KMS-11 (cell line): ENCODE measurements around the gene MYH10.

Source experiments
- H2AFZ ChIP-seq: fragments of 200-600 bp; sonication (generic); 2 replicates; pipeline ENCODE4 v1.6.1; 2016; ENCODE audit warnings: antibody characterized with exemption, mixed run types, low read depth
- H3K27ac ChIP-seq: fragments of 200-600 bp; sonication (generic); 2 replicates; pipeline ENCODE4 v1.6.1; 2016; ENCODE audit warnings: mild to moderate bottlenecking, mixed run types
- H3K27me3 ChIP-seq: fragments of 200-600 bp; sonication (generic); 2 replicates; pipeline ENCODE4 v1.6.1; 2017; ENCODE audit warnings: mild to moderate bottlenecking, low read depth, mixed run types, moderate library complexity; ENCODE audit not compliant: insufficient read depth
- H3K36me3 ChIP-seq: fragments of 200-600 bp; sonication (generic); 2 replicates; pipeline ENCODE4 v1.6.1; 2017; ENCODE audit warnings: mild to moderate bottlenecking, mixed run types; ENCODE audit not compliant: insufficient read depth
- H3K4me1 ChIP-seq: fragments of 200-600 bp; sonication (generic); 2 replicates; pipeline ENCODE4 v1.6.1; 2016; ENCODE audit warnings: mild to moderate bottlenecking, low read depth, mixed run types; ENCODE audit not compliant: poor library complexity, severe bottlenecking
- H3K4me2 ChIP-seq: fragments of 200-600 bp; sonication (generic); 2 replicates; pipeline ENCODE4 v1.7.0; 2016; ENCODE audit warnings: mild to moderate bottlenecking, mixed run types
- H3K4me3 ChIP-seq: fragments of 200-600 bp; sonication (generic); IDR thresholded peaks from 2 replicates; pipeline ENCODE4 v1.6.1; 2017; ENCODE audit warnings: low read depth, low read length, mixed read lengths; ENCODE audit not compliant: insufficient read depth
- H3K79me2 ChIP-seq: fragments of 200-600 bp; sonication (generic); 2 replicates; pipeline ENCODE4 v1.6.1; 2016; ENCODE audit warnings: low read depth, mixed run types; ENCODE audit not compliant: insufficient read depth
- H3K9ac ChIP-seq: fragments of 200-600 bp; sonication (generic); 2 replicates; pipeline ENCODE4 v1.6.1; 2016; ENCODE audit warnings: mild to moderate bottlenecking, mixed run types
- H4K20me1 ChIP-seq: fragments of 200-600 bp; sonication (generic); 2 replicates; pipeline ENCODE4 v1.6.1; 2016; ENCODE audit warnings: mild to moderate bottlenecking, mixed run types; ENCODE audit not compliant: insufficient read depth
- TF ChIP-seq, protein P1 (sequence below): fragments of 200-600 bp; sonication (generic); conservative IDR thresholded peaks from 2 replicates; pipeline ENCODE4 v1.6.1; 2017; ENCODE audit warnings: low read depth, mild to moderate bottlenecking, antibody characterized with exemption, low read length, moderate library complexity, mixed read lengths

MYH10 gene

DNA sequence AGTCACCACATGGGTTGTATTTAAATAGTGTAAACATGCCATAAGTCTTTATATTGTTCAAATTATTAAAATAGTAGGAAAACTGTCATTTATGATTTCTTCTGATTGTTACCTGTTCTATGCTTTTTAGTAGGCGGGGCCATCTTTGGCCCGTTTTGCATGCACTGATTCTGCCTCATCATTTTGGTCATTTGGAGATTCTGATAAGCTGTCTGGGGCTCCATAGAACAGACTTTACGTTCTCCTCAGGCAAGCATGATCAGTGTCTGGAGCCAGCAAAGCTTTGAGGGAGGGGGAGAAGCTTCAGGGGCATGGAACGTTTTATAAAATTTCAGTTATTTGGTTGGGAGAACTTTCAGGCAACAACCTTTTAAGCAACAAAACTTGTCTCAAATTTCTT lies 186.0 kb downstream of the MYH10 start:
- Histone ChIP-seq H3K79me2 (no peaks in the 10 kb centered on the region), H3K27me3 (no peaks in the 10 kb centered on the region), H3K9ac (no peak overlapping the region), H3K4me1 (no peaks in the 10 kb centered on the region), H4K20me1 (no peaks in the 10 kb centered on the region), H3K27ac (no peak overlapping the region), H2AFZ (no peak overlapping the region), H3K4me2 (no peak overlapping the region), H3K36me3 (no peaks in the 10 kb centered on the region), H3K4me3 (no peak overlapping the region)
- TF ChIP-seq, protein P1, sequence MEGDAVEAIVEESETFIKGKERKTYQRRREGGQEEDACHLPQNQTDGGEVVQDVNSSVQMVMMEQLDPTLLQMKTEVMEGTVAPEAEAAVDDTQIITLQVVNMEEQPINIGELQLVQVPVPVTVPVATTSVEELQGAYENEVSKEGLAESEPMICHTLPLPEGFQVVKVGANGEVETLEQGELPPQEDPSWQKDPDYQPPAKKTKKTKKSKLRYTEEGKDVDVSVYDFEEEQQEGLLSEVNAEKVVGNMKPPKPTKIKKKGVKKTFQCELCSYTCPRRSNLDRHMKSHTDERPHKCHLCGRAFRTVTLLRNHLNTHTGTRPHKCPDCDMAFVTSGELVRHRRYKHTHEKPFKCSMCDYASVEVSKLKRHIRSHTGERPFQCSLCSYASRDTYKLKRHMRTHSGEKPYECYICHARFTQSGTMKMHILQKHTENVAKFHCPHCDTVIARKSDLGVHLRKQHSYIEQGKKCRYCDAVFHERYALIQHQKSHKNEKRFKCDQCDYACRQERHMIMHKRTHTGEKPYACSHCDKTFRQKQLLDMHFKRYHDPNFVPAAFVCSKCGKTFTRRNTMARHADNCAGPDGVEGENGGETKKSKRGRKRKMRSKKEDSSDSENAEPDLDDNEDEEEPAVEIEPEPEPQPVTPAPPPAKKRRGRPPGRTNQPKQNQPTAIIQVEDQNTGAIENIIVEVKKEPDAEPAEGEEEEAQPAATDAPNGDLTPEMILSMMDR, result no peak

DNA sequence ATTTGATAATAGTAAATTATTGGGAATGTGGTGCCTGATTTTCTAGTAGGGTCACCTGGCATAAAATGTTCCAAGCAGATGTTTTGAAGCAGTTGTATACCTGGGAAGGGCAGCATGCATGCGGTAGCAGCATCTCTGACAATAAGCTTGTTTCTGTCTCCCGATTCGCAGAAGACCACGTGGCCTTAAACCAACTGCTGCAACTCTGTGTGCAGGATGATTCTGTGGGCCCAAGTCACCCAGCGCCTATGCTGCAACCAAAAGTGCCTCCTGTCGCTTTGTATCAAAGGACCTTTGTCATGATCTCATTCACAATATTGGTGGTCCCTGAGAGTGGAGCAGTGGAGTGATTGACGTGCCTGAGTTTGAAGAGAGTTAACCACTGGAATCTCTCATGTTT lies 186.8 kb downstream of the MYH10 start:
- H3K9ac ChIP-seq, result no peak overlapping the region
- H3K27ac ChIP-seq, result no peak overlapping the region
- TF ChIP-seq, protein P1, result no peak
- H4K20me1 ChIP-seq, result no peaks in the 10 kb centered on the region
- no peak overlapping the region for H3K4me3 ChIP-seq
- H3K79me2 ChIP-seq, result no peaks in the 10 kb centered on the region
- no peaks in the 10 kb centered on the region for H3K27me3 ChIP-seq
- no peak overlapping the region for H2AFZ ChIP-seq
- H3K4me2 ChIP-seq, result no peak overlapping the region
- H3K4me1 ChIP-seq, result no peaks in the 10 kb centered on the region
- H3K36me3 ChIP-seq, result no peaks in the 10 kb centered on the region

DNA sequence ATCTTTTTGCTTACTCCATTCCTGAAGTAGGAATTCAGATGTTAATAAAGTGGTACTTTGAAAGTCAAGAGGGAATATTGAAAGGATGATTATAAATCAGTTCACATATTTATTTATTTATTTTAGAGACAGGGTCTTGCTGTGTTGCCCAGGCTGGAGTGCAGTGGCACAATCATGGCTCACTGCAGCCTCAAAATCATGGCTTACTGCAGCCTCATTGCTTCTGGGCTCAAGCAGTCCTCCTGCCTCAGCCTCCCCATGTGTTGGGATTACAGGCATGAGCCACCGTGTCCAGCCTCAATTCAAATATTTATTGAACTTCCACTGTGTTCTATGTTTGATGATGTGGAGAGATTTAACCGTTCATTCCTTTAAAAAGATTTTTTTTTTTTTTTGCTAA lies 188.2 kb downstream of the MYH10 start:
- Histone ChIP-seq H3K79me2 (peaks cover 13% of the 10 kb centered on the region), H2AFZ (no peak overlapping the region), H3K27ac (no peak overlapping the region), H3K4me3 (no peak overlapping the region), H3K27me3 (no peaks in the 10 kb centered on the region), H3K4me2 (no peak overlapping the region), H3K4me1 (no peaks in the 10 kb centered on the region), H3K36me3 (no peaks in the 10 kb centered on the region), H3K9ac (no peak overlapping the region), H4K20me1 (no peaks in the 10 kb centered on the region)
- TF ChIP-seq, protein P1, result no peak

DNA sequence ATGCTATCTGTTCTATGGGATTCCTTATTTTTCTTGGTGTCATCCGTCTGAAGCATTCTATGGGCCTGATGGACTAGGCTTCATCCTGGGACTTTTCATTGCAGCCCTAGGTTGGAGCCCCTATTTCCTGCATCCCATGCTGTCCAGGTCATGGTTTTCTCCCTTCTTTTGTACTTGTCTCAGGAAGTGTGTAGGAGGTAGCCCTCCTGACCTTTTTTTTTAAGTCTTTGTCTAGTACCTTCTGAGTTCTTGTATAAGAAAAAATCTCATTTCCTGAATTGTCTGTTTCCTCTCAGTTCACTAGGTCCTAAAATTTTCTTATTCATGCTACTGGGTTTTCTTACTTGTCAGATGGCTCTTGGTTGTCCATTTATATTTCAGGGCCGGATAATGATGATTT lies 188.8 kb downstream of the MYH10 start:
- H3K9ac ChIP-seq, result no peak overlapping the region
- H3K79me2 ChIP-seq, result peaks cover 19% of the 10 kb centered on the region
- H3K27ac ChIP-seq, result no peak overlapping the region
- no peaks in the 10 kb centered on the region for H3K27me3 ChIP-seq
- no peaks in the 10 kb centered on the region for H3K4me1 ChIP-seq
- H2AFZ ChIP-seq, result no peak overlapping the region
- TF ChIP-seq, protein P1, result no peak
- H3K36me3 ChIP-seq, result no peaks in the 10 kb centered on the region
- H3K4me2 ChIP-seq, result no peak overlapping the region
- no peak overlapping the region for H3K4me3 ChIP-seq
- no peaks in the 10 kb centered on the region for H4K20me1 ChIP-seq
